Right atrium auricular region (tissue), 2 donors: ENCODE results near the gene SPTSSB. TPM values are rescaled to one million over a fixed set of nuclear protein-coding genes. Genes with fewer than 3 reads are reported as not detected.

ENCODE experiments used
- DNase-seq: peaks from one replicate; pipeline ENCODE4 v3.0.0-alpha.2; 2019; ENCODE audit warnings: low spot score
- H3K27ac ChIP-seq, 2 donors: fragments of 200-600 bp; sonication (generic); 1 replicate in 1 of 2; 2 replicates in 1 of 2; pipeline ENCODE4 v1.5.1; 2016 to 2019
- H3K27me3 ChIP-seq, 2 donors: fragments of 200-600 bp; sonication (generic); one replicate each; pipeline versions ENCODE4 v1.5.1 to v1.6.0; 2017 to 2019
- H3K36me3 ChIP-seq: fragments of 200-600 bp; sonication (generic); one replicate; pipeline ENCODE4 v1.5.1; 2016
- H3K4me1 ChIP-seq, 2 donors: fragments of 200-600 bp; sonication (generic); one replicate each; pipeline versions ENCODE4 v1.5.1 to v1.6.0; 2017 to 2019
- H3K4me3 ChIP-seq, 2 donors: fragments of 200-600 bp; sonication (generic); 1 replicate in 1 of 2; 2 replicates in 1 of 2; pipeline ENCODE4 v1.5.1; 2017 to 2019; ENCODE audit warnings: mild to moderate bottlenecking in 1 of 2, moderate library complexity in 1 of 2
- H3K9me3 ChIP-seq, 2 donors: fragments of 200-600 bp; sonication (generic); one replicate each; pipeline ENCODE4 v1.5.1; 2019
- CTCF ChIP-seq, 2 donors: fragments of 200-600 bp; sonication (generic); IDR thresholded peaks; one replicate each; pipeline ENCODE4 v1.5.1; 2019; ENCODE audit warnings: antibody characterized with exemption in 2 of 2
- total RNA-seq, 2 donors: library from RNA; depleted of rRNA; stranded (reverse); fragments of >200 nt; gene quantifications; one replicate each; pipeline ENCODE4 v1.1.0, GENCODE V29; 2016

The SPTSSB gene
- total RNA-seq, 2 donors from 2014 or later: not detected

- H3K27ac ChIP-seq: no peak overlapping the region
- no peak for TF ChIP-seq CTCF (IDR thresholded peaks at IDR 0.05)
Observed at GRCh38 chr3:161322781-161323568, 48.3 kb downstream of the SPTSSB start.

GRCh38 chr3:161320837-161321236, 50.5 kb downstream of the SPTSSB start:
- Histone ChIP-seq H3K36me3 (no peaks in the 10 kb centered on the region), H3K27me3 (no peaks in the 10 kb centered on the region), H3K4me3 (no peak overlapping the region), H3K9me3 (peaks cover 0 to 10% of the 10 kb centered on the region in 2 donors), H3K27ac (no peak overlapping the region), H3K4me1 (no peaks in the 10 kb centered on the region)
- TF ChIP-seq CTCF (IDR thresholded peaks at IDR 0.05): no peak
- no peak for DNase-seq

More at GRCh38 chr3:161322781-161323568, 48.3 kb downstream of the SPTSSB start:
- Histone ChIP-seq H3K27me3 (no peaks in the 10 kb centered on the region), H3K9me3 (peaks cover 0 to 10% of the 10 kb centered on the region in 2 donors), H3K4me1 (no peaks in the 10 kb centered on the region), H3K4me3 (no peak overlapping the region), H3K36me3 (no peaks in the 10 kb centered on the region)
- no peak for DNase-seq

GRCh38 chr3:161319867-161320266, 51.5 kb downstream of the SPTSSB start:
- DNase-seq: no peak
- no peaks in the 10 kb centered on the region for H3K27me3 ChIP-seq
- no peak overlapping the region for H3K27ac ChIP-seq
- TF ChIP-seq CTCF (IDR thresholded peaks at IDR 0.05): no peak
- H3K4me3 ChIP-seq: no peak overlapping the region
- no peaks in the 10 kb centered on the region for H3K4me1 ChIP-seq
- peaks cover 0 to 10% of the 10 kb centered on the region in 2 donors for H3K9me3 ChIP-seq
- H3K36me3 ChIP-seq: no peaks in the 10 kb centered on the region

- Histone ChIP-seq H3K4me1 (no peaks in the 10 kb centered on the region), H3K36me3 (no peaks in the 10 kb centered on the region), H3K27me3 (no peaks in the 10 kb centered on the region), H3K9me3 (peaks cover 0 to 10% of the 10 kb centered on the region in 2 donors), H3K27ac (no peak overlapping the region), H3K4me3 (no peak overlapping the region)
- TF ChIP-seq CTCF (IDR thresholded peaks at IDR 0.05): no peak
- no peak for DNase-seq
Observed at GRCh38 chr3:161317077-161317476, 54.2 kb downstream of the SPTSSB start.

- H3K27me3 ChIP-seq: no peaks in the 10 kb centered on the region
- DNase-seq: no peak
- no peaks in the 10 kb centered on the region for H3K4me1 ChIP-seq
Observed at GRCh38 chr3:161316006-161316689, 55.2 kb downstream of the SPTSSB start.

More at GRCh38 chr3:161316006-161316689, 55.2 kb downstream of the SPTSSB start:
- no peak for TF ChIP-seq CTCF (IDR thresholded peaks at IDR 0.05)
- Histone ChIP-seq H3K27ac (no peak overlapping the region), H3K36me3 (no peaks in the 10 kb centered on the region), H3K9me3 (peaks cover 0 to 9% of the 10 kb centered on the region in 2 donors), H3K4me3 (no peak overlapping the region)
